GM12865 (cell line): ENCODE results near the gene DHPS.
"Not testable (repeated sequence)": the region's sequence is repeated elsewhere in the genome, so short reads cannot be mapped to it uniquely, and the experiment has no call there.

Experiments used
- DNase-seq: peaks from one replicate; pipeline ENCODE4 v3.0.0; 2010; ENCODE audit warnings: low read depth
- H3K4me3 ChIP-seq: 2 replicates; pipeline ENCODE4 v1.5.1; 2011; ENCODE audit warnings: mild to moderate bottlenecking, low read depth, low read length, control low read depth
- CTCF ChIP-seq: IDR thresholded peaks from 2 replicates; pipeline ENCODE4 v1.5.1; 2011; ENCODE audit warnings: low read length, control low read depth, low read depth, inconsistent platforms; ENCODE audit not compliant: insufficient read depth; ENCODE audit errors: missing control alignments

The DHPS gene

GRCh38 chr19:12715102-12715501 is 33.4 kb upstream of the DHPS start:
- TF ChIP-seq CTCF = no peak
- H3K4me3 ChIP-seq = no peak overlapping the region
- DNase-seq = no peak

GRCh38 chr19:12713304-12713703 is 31.6 kb upstream of the DHPS start:
- not testable (repeated sequence) for DNase-seq, H3K4me3 ChIP-seq

- not testable (repeated sequence) for DNase-seq, H3K4me3 ChIP-seq
Measured at GRCh38 chr19:12712077-12712476, 30.4 kb upstream of the DHPS start.

GRCh38 chr19:12711187-12711586 is 29.5 kb upstream of the DHPS start:
- no peak for DNase-seq
- no peak overlapping the region for H3K4me3 ChIP-seq
- TF ChIP-seq CTCF = no peak

GRCh38 chr19:12708641-12709040 is 27.0 kb upstream of the DHPS start:
- DNase-seq = no peak
- no peak overlapping the region for H3K4me3 ChIP-seq
- TF ChIP-seq CTCF = no peak

- TF ChIP-seq CTCF = no peak
- no peak overlapping the region for H3K4me3 ChIP-seq
- no peak for DNase-seq
Measured at GRCh38 chr19:12706332-12706718, 24.6 kb upstream of the DHPS start.

GRCh38 chr19:12705654-12706331 is 24.1 kb upstream of the DHPS start:
- H3K4me3 ChIP-seq = no peak overlapping the region
- TF ChIP-seq CTCF = no peak
- no peak for DNase-seq

- no peak overlapping the region for H3K4me3 ChIP-seq
- no peak for DNase-seq
- TF ChIP-seq CTCF = no peak
Measured at GRCh38 chr19:12705169-12705568, 23.5 kb upstream of the DHPS start.
